Measurements from ENCODE around the gene FRRS1L.

- TF ChIP-seq, protein P1, sequence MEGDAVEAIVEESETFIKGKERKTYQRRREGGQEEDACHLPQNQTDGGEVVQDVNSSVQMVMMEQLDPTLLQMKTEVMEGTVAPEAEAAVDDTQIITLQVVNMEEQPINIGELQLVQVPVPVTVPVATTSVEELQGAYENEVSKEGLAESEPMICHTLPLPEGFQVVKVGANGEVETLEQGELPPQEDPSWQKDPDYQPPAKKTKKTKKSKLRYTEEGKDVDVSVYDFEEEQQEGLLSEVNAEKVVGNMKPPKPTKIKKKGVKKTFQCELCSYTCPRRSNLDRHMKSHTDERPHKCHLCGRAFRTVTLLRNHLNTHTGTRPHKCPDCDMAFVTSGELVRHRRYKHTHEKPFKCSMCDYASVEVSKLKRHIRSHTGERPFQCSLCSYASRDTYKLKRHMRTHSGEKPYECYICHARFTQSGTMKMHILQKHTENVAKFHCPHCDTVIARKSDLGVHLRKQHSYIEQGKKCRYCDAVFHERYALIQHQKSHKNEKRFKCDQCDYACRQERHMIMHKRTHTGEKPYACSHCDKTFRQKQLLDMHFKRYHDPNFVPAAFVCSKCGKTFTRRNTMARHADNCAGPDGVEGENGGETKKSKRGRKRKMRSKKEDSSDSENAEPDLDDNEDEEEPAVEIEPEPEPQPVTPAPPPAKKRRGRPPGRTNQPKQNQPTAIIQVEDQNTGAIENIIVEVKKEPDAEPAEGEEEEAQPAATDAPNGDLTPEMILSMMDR (IDR thresholded peaks at IDR 0.05; ENCODE audit: low read depth, low read length, missing input control), result no peak
- TF ChIP-seq, protein P2, sequence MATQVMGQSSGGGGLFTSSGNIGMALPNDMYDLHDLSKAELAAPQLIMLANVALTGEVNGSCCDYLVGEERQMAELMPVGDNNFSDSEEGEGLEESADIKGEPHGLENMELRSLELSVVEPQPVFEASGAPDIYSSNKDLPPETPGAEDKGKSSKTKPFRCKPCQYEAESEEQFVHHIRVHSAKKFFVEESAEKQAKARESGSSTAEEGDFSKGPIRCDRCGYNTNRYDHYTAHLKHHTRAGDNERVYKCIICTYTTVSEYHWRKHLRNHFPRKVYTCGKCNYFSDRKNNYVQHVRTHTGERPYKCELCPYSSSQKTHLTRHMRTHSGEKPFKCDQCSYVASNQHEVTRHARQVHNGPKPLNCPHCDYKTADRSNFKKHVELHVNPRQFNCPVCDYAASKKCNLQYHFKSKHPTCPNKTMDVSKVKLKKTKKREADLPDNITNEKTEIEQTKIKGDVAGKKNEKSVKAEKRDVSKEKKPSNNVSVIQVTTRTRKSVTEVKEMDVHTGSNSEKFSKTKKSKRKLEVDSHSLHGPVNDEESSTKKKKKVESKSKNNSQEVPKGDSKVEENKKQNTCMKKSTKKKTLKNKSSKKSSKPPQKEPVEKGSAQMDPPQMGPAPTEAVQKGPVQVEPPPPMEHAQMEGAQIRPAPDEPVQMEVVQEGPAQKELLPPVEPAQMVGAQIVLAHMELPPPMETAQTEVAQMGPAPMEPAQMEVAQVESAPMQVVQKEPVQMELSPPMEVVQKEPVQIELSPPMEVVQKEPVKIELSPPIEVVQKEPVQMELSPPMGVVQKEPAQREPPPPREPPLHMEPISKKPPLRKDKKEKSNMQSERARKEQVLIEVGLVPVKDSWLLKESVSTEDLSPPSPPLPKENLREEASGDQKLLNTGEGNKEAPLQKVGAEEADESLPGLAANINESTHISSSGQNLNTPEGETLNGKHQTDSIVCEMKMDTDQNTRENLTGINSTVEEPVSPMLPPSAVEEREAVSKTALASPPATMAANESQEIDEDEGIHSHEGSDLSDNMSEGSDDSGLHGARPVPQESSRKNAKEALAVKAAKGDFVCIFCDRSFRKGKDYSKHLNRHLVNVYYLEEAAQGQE (IDR thresholded peaks at IDR 0.05), result no peak
- no peak for TF ChIP-seq SP1 (IDR thresholded peaks at IDR 0.05)
- TF ChIP-seq GABPA (IDR thresholded peaks at IDR 0.05 in 1 of 2, conservative IDR thresholded peaks at IDR 0.05 in 1 of 2), result no peak
- TF ChIP-seq FOXA2 (IDR thresholded peaks at IDR 0.05), result no peak
- TF ChIP-seq JUND (IDR thresholded peaks at IDR 0.05), result no peak
Observed at GRCh38 chr9:109124121-109124520, 42.9 kb downstream of the FRRS1L start.

Measured in liver (tissue), 3 donors.